Heart left ventricle (tissue), 13 donors: ENCODE measurements around the gene RAC3.

Source experiments
- CTCF ChIP-seq, 12 donors: fragments of 200-600 bp; sonication (generic) in 4 of 12; IDR thresholded peaks; one replicate each; pipeline versions ENCODE4 v1.5.0 to v1.8.0; 2018 to 2022; ENCODE audit warnings: antibody characterized with exemption in 12 of 12, mild to moderate bottlenecking in 5 of 12
- POLR2A ChIP-seq, 2 donors: fragments of 450-650 bp; IDR thresholded peaks; one replicate each; pipeline ENCODE4 v1.6.1; 2017; ENCODE audit warnings: antibody characterized with exemption in 2 of 2, mild to moderate bottlenecking in 2 of 2, moderate library complexity in 2 of 2
- donor health status: ischemic (EF 13 %, LVEDD 7.1; RV severe dilation, severe dysfunction).
- donor health status: DM: no; HTN: yes; CAD: no.
- donor health status: DM: no; HTN: no; CAD: no.
- donor health status: ischemic (EF 25% LVEDD 6.9; RV normal size, moderate dysfunction).
- donor health status: ischemic (EF 25% LVEDD 5.7; RV mildly dilated, moderate dysfunction).
- donor health status: ischemic (EF 35%, LVEDD 5.7; RV mildly dilated, moderate dysfunction).
- donor health status: nonischemic (EF 11% LVEDD 7.7; RV severe dilation, severe dysfunction).
- donor health status: DM: yes; HTN: yes; CAD: no.
- donor health status: PGD.
- donor health status: ischemic (EF 29% LVEDD 5.4; RV normal size, mild dysfunction).
- donor health status: nonischemic (EF 23%, LVEDD 6.1; RV moderate dilation, normal function).

GRCh38 chr17:82006468-82007227 lies 24.8 kb upstream of the RAC3 start:
- no peak for TF ChIP-seq CTCF (IDR thresholded peaks at IDR 0.05)
- TF ChIP-seq POLR2A (IDR thresholded peaks at IDR 0.05): no peak
